NCI-H1417 treated with DMSO at 0.1 percent for 48 hours (cell line): ENCODE data around the gene TTC17.
A peak's percentile ranks its signal among the peaks of the same experiment; 100 is the strongest.
"Not testable (repeated sequence)": the region's sequence is repeated elsewhere in the genome, so short reads cannot be mapped to it uniquely, and the experiment has no call there.

ENCODE experiments used
- DNase-seq: peaks from one replicate; lab custom pipeline; 2025; lab: John Stamatoyannopoulos, UW

TTC17 gene, protein sequence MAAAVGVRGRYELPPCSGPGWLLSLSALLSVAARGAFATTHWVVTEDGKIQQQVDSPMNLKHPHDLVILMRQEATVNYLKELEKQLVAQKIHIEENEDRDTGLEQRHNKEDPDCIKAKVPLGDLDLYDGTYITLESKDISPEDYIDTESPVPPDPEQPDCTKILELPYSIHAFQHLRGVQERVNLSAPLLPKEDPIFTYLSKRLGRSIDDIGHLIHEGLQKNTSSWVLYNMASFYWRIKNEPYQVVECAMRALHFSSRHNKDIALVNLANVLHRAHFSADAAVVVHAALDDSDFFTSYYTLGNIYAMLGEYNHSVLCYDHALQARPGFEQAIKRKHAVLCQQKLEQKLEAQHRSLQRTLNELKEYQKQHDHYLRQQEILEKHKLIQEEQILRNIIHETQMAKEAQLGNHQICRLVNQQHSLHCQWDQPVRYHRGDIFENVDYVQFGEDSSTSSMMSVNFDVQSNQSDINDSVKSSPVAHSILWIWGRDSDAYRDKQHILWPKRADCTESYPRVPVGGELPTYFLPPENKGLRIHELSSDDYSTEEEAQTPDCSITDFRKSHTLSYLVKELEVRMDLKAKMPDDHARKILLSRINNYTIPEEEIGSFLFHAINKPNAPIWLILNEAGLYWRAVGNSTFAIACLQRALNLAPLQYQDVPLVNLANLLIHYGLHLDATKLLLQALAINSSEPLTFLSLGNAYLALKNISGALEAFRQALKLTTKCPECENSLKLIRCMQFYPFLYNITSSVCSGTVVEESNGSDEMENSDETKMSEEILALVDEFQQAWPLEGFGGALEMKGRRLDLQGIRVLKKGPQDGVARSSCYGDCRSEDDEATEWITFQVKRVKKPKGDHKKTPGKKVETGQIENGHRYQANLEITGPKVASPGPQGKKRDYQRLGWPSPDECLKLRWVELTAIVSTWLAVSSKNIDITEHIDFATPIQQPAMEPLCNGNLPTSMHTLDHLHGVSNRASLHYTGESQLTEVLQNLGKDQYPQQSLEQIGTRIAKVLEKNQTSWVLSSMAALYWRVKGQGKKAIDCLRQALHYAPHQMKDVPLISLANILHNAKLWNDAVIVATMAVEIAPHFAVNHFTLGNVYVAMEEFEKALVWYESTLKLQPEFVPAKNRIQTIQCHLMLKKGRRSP

DNA sequence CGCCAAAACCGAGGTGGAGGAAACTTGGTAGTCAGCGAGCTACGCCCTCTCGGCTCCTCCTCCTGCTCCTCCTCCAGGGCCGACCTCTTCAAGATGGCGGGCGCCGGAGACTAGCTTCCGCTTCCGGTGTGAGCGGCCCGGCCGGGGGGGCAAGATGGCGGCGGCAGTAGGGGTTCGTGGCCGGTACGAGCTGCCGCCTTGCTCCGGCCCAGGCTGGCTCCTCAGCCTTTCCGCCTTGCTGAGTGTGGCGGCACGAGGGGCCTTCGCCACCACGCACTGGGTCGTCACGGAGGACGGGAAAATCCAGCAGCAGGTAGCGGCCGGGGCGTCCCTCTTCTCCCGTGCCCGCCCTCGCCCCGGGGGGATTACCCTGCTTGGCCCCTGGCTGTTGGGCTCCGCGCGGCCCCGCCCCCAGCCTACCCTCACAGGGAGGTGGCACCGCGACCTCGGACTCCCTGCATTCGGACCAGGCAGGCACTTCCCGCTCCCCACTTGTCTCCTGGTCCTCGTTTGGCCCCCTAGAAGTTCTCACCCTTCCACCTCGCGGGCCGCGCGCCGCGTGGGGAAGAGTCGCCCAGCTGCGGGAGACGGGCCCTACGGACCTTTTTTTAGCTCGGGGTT lies at the start of gene TTC17:
TTC17 (plus strand) TSS at position 120 of the 621 bp plus-strand sequence; CDS start at position 155, 35 bp downstream.
- DNase-seq = peak; percentile 62

DNA sequence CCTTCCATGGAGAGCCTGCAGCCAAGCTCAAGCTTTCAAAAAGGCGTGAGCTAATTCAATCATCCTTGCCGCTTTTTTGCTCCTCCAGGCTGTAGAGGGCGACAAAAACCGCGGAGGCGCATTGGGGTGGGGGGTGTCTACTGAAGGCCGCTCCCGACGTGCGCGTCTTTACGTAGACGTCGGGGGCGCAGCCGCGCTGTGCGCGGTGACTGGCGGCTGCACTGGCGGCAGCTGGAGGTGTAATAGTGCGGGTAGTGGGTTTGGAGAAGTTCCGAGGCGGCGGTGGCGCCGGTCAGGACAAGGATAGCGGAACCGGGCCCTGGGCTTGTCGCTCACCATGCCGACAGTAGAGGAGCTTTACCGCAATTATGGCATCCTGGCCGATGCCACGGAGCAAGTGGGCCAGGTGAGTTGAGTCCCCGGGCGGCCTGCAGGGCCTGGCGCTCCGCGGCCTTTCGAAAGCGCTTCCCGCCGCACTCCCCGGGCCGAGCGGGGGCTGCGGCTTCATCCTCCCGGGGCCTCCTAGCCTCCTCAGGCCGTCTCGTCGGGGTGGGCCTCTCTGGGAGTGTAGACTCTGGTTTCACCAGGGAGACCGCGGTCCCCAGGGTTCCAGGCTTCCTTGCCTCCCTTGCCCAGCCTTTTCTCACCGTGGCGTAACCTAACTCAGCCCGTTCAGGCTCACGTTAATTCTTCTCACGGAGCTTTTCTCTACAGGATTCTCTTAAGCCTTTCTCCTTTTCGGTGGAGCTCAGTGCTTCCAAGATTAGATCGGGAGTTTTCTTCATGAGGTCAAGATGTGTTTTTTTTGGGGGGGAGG lies 46.7 kb upstream of the TTC17 start, which contains the start of gene API5:
API5 (plus strand) TSS at position 206 of the 817 bp plus-strand sequence; CDS start at position 338, 132 bp downstream.
- peak; percentile 79 for DNase-seq

DNA sequence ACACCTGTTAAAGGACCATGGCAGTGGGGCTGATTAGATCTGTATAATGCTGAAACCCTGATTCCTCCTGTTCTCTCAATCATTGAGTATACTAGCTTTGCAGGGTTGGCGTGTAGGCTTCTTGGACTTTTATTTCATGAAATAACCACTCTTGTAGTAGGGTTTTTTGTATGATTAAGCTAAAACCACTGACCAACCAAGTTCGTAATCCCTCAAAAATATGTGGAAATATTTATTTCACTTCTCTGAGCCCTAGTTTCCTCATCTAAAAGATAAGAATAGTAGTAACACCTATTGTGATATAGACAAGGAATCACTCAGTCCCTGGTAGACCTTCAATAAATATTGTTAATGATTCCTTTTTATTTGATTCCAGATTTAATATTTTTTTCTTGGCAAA lies 42.8 kb upstream of the TTC17 start:
- DNase-seq = no peak

DNA sequence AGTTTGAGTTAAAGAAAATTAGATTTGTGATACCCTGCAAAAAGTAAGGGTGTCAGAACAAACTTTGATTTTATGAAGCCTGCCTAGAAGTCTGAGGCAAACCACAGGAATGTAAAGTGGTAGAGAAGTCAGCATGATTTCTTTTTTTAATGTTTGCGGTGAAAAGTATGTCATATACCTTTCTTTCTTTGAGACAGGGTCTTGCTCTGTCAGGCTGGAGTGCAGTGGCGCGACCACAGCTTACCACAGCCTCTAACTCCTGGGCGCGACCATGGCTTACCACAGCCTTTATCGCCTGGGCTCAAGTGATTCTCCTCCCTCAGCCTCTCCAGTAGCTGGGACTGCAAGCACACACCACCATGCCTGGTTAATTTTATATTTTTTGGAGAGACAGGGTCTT lies 42.3 kb upstream of the TTC17 start:
- DNase-seq = no peak

DNA sequence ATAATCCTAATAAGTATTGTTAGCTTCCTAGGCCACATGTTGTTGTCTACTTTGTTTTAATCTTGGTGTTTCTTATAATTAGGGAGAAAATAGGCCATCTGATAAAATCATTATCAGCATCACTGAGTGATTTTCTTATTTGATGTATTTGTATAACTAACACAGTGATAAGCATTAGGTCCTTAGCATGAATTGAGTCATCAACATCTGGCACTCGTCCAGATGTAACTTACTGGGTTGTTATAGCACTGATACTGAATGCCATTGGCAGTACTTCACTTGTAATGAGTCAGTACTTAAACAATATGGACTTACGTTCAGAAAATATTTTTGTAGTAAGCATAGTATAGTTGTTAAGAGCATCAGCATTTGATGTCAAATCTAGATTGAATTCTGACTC lies 30.7 kb upstream of the TTC17 start:
- DNase-seq = no peak

DNA sequence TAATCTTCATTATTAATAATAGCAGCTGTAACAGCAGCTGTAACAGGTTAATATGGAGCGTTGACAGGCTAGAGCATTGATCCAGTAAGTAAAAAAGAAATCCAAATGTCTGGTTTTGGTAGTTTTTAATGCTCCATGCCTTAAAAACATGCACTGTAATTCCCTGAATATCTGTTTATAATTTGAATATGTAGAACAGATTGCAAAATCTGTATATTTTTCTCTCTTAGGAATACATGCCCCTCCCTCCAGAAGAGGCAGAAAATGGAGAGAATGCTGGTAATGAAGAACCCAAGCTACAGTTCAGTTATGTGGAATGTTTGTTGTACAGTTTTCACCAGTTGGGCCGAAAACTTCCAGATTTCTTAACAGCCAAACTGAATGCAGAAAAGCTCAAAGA lies 30.2 kb upstream of the TTC17 start:
- DNase-seq = no peak

DNA sequence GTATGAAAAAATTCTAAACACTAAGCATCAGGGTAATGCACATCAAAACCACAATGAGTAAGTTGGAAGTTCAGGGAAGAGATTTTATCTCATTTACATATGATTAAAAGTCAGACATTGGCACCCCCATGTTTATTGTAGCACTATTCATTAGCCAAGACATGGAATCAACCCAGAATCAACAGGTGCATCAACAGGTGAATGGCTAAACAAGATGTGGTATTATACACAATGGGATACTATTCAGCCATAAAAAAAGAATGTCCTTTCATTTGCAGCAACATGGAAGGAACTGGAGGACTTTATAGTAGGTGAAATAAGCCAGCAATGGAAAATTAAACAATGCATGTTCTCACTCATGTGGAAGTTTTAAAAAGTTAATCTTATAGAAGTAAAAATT lies 17.6 kb upstream of the TTC17 start:
- DNase-seq = no peak

DNA sequence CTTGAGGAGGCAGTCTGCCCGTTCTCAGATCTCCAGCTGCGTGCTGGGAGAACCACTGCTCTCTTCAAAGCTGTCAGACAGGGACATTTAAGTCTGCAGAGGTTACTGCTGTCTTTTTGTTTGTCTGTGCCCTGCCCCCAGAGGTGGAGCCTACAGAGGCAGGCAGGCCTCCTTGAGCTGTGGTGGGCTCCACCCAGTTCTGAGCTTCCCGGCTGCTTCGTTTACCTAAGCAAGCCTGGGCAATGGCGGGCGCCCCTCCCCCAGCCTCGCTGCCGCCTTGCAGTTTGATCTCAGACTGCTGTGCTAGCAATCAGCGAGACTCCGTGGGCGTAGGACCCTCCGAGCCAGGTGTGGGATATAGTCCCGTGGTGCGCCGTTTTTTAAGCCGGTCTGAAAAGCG lies 7.3 kb upstream of the TTC17 start:
- DNase-seq = not testable (repeated sequence)

DNA sequence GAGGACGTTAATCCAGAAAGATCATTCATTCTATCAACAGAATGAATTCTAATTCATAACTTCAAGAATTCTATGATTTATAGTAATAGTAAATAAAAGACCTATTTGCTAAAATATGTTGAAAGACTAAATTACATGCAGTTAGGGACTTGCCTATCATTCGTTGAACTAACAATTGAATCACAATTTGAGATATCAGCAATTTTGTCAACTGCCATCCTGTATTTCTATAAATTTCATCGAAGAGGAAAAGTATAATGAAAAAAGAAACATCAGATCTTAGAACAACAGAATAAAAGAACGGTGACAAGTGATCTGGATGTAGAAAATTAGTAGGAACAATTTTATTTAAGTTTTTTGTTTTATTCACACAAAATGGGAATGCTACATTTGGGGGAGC lies 4.4 kb upstream of the TTC17 start:
- no peak for DNase-seq

DNA sequence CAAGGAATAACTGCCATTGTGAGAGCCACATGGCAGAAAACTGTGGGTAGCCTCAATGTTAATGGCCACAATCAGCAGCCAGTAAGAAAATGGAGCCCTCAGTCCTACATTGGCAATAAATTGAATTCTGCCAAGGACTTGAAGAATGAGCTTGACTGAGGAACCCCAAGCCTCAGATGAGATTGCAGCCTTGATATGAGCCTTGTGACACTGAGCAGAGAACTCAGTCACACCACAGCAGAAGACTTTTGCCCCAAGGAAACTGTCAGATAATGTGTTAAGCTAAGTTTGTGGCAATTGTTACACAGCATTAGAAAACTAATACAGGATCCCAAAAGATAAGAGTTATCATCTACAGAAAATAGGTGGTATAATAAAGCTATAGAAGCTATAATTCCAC lies 2.4 kb upstream of the TTC17 start:
- no peak for DNase-seq

DNA sequence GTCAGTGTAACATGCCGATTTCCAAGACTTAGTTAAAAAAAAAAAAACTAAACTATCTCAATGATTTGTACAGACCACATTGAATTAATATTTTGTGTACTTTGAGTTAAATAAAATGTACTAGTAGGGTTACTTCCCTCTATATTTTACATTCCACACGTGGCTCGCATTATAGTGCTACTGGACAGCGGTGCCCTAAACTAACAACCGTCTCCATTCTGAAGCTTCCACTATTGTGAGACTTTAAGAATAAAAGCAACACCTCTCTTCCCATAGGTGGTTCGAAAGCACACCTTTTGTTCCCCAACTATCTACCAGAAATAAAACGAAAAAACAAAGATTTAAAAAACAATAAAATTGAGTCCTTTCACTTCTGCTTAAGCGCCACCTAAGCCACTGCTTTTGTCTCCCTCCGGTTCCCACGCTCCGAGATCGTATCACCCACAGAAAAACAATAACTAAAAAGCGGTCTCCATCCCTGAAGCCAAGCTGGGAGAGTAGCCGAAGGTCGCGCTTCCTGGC lies 380 bp upstream of the TTC17 start:
- DNase-seq = no peak

DNA sequence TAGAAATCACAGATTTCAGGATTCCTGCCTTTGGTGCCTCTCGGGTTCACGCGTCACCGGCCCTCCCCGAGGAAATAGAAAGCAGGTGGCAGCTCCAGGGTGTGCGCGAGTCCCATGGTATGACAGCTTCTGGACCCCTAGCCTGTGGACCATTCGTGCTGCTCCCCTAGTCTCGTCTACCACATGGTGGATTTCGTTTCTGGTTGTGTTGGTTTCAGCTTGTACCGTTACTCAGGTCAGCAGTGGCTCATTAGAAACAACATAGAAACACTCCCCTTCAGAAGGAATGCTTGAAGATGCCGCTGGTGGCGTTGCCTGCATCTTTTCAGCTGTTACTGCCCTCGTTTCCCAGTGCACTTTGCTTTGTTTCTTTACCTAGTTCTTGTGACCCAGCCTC lies 700 bp downstream of the TTC17 start:
- no peak for DNase-seq

DNA sequence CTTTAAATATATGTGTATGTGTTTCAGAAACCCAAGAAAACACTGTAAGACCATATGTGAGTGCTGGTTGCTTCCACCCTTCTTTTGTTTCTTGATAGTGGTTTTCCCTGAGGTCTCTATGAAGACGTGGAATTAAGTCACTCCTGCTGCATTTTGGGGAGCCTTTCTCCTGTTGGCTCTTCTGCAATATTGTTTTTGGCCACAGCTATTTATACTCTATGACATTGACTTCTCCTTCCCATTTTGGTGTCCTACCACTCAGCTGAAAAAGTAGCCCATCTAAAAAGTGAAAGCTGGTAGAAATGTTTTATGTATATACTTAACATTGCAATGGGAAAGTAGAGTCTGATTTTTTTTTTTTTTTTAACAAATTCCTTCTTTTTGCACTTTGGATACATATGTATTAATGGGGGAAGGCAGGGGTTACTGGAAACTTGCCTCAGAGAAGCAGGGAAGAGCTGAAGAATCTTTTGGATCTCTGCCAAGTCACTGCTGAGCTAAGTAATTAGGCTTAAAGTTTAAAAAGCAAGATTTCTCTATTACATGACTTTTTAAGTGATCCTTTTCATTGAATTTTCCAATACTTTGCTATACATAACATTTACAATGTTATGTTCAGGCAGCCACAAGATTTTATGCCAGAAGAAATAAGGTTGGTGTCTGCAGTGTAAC lies 1.8 kb downstream of the TTC17 start:
- DNase-seq = no peak

DNA sequence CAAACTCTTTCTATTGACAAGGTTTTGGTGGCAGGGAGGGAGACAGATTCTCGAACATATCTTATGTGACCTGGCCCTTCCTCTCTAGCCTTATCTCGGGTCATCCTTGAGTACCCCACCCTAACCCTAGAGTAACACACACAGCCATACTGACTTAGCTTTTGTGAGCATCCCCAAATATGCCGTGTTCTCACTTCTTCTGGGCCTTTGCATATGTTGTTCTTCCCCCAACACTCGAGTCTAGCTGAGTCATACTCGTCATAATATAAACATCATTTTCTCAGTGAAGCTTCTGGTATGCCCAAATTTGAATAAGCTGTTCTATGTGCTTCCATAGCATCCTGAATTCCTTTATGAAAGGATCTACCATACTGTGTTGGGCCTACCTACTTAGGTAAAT lies 8.0 kb downstream of the TTC17 start:
- no peak for DNase-seq

DNA sequence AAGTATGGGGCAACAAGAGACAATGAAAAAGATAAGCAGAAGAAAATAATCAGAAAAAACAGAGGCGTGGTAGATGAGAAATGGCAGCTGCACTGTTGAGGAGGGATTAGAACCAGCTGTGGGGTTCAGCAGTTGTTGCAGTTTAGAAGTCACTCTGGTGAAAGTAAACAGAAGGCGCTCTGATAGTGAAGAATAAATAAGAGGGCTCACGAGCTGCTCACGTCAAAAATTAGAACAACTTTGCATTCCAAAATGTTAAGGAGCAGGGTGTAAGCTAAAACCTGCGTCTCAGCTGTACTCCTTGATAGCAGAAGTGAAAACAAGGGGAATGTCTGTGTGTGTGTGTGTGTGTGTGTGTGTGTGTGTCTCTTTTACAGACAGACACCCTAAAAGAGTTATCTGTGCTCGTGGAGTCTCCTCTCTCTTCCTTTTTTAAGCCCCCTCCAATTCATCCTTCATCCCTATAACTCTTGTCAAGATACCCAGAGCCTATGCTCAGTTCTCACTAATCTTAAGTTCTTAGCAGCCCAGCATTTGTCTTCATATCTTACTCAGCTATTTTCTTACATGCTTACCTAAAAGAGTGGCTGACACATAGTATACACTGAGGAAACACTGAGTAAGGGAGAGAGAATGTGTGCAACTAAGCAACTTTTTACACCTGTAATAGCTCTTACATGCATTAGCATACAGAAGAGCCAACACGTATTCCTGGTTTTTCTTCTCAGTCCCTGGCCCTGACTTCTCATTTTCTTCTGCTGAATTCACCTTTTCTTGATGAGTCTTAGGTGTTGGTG lies 8.9 kb downstream of the TTC17 start:
- DNase-seq = no peak

DNA sequence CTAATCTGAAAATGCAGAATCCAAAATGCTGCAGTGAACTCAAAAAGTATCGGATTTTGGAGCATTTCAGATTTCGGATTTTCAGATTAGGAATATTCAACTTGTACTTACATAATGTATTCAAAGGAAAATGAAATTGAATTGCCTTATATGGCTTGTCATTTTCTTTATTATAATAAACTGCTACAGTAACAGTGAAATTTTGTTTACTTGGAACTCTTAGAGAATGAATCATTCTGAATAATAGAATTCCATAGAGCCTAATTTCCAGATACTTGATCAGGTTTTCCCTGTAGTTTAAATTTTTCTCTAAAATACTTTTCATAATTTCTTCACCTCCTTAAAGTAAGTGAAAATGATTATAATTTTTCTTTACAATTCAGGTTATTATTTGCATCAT lies 17.3 kb downstream of the TTC17 start:
- no peak for DNase-seq

DNA sequence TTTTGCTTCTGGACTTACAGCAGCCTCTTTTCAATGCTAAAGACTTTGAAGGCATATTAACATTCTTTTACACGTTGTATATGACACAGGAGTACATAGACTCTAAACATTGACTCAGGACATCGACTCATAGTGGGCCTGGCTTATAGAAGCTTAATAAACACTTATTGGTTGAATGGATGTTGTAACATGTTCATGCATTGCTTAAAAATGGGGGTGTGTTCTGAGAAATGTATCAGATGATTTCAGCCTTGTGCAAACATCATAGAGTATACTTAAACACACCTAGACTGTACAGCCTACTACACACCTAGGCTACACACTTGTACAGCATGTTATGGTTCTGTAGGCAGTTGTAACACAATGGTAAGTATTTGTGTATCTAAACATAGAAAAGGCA lies 17.9 kb downstream of the TTC17 start:
- DNase-seq = no peak

DNA sequence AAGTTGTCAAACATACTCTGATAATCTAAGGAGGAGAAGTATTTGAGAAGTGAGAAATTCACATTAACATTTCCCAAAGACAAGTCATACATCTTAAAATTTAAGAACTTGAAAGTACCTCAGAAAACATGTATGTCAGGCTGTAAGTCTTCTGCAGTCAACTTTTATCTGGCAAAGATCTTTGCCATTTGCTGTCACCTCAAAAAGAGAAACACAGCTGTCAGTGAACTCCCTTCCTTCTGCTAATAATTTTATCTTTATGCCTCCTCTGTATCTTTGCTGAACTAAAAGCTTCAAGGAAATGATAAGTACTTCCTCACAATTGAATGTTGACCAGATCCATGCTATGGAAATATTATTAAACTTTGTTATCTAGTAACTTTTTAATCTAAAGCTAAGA lies 18.7 kb downstream of the TTC17 start:
- DNase-seq = no peak

DNA sequence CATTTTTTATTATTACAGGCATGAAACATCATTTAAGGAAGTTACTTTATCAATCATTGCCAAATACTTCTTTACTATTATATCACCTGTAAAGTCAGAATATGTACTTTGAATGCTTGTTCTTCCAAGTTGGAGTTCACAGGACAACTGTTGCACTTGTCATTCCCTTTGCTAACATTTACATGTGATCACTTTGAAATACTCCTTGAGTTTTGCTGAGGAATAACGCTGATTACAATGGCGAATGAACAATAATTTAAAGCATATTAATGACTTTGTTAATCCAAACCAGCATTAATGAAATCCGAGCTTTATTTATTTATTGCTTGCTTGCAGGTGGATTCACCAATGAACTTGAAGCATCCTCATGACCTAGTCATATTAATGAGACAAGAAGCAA lies 20.2 kb downstream of the TTC17 start:
- DNase-seq = no peak

DNA sequence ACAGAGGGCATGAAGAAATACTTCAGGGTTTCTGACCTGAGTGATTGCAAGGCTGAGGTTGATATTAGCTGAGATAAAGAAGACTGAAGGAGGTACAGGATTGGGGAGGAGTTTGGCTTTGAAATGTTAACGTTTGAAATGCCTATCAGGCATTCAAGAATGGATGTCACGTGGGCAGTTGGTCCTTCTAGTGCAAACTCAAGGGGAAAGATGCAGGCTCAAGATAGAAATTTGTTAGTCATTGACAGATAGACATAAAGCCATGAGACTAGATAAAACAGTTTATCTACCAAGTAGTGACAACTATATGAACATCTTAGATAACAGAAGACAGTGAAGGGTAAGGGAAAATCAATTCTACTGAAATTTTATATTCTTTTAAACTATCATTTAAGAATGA lies 23.1 kb downstream of the TTC17 start:
- no peak for DNase-seq
